MCF 10A (cell line): ENCODE data around the gene RAD51B. TPM values are rescaled to one million over a fixed set of nuclear protein-coding genes. Genes with fewer than 3 reads are reported as not detected.

Experiments used
- BruUV-seq: library from RNA; stranded (reverse); fragments of 400-500 nt; replicated peaks from 2 replicates; lab custom pipeline; 2021; lab: Mats Ljungman, UMichigan
- CTCF ChIA-PET: fragments of 300-600 bp; sonication (Branson Sonifier 250); formaldehyde crosslinking; extraction: SDS; loops from one replicate; lab custom pipeline; 2021; ENCODE audit warnings: antibody characterized with exemption, inconsistent platforms; lab: Yijun Ruan, JAX
- POLR2A ChIA-PET: fragments of 300-600, 350-650 bp; sonication (Branson Sonifier 250); formaldehyde crosslinking; extraction: SDS; loops from one replicate; lab custom pipeline; 2020; ENCODE audit warnings: antibody characterized with exemption, inconsistent platforms; lab: Yijun Ruan, JAX
- DNase-seq: peaks from one replicate; pipeline ENCODE4 v3.0.0-alpha.2; 2018; ENCODE audit not compliant: unreplicated experiment
- H3K27ac Mint-ChIP-seq: one replicate; pipeline ENCODE4 v1.8.0; 2022; ENCODE audit warnings: mild to moderate bottlenecking, low read depth, mixed read lengths; ENCODE audit not compliant: unreplicated experiment
- H3K27me3 Mint-ChIP-seq: one replicate; pipeline ENCODE4 v1.8.0; 2022; ENCODE audit warnings: mixed read lengths; ENCODE audit not compliant: insufficient read depth, unreplicated experiment
- H3K36me3 Mint-ChIP-seq: one replicate; pipeline ENCODE4 v1.8.0; 2022; ENCODE audit warnings: mild to moderate bottlenecking, moderate library complexity, mixed read lengths; ENCODE audit not compliant: insufficient read depth, unreplicated experiment
- H3K4me1 Mint-ChIP-seq: one replicate; pipeline ENCODE4 v1.8.0; 2022; ENCODE audit warnings: mixed read lengths; ENCODE audit not compliant: insufficient read depth, unreplicated experiment
- H3K4me3 Mint-ChIP-seq: one replicate; pipeline ENCODE4 v1.8.0; 2022; ENCODE audit warnings: mild to moderate bottlenecking, moderate library complexity, mixed read lengths; ENCODE audit not compliant: unreplicated experiment
- H3K9me3 Mint-ChIP-seq: one replicate; pipeline ENCODE4 v1.8.0; 2022; ENCODE audit warnings: mixed read lengths; ENCODE audit not compliant: unreplicated experiment
- CTCF ChIP-seq: fragments of 200-600 bp; IDR thresholded peaks from one replicate; pipeline ENCODE4 v1.8.0; 2022; ENCODE audit warnings: antibody characterized with exemption, mild to moderate bottlenecking; ENCODE audit not compliant: unreplicated experiment
- intact Hi-C: fragments of 100-400 bp; cut with micrococcal nuclease; formaldehyde crosslinking; loops from 2 replicates; pipeline ENCODE4 v1.14.1; 2022
- total RNA-seq: library from RNA; stranded (reverse); gene quantifications from 2 replicates; pipeline ENCODE4 v1.2.3, GENCODE V29; 2022

The RAD51B gene
- total RNA-seq, 1 experiment from 2014 or later, result 14.6 TPM

- Mint-ChIP-seq H3K36me3 (no peaks in the 10 kb centered on the region), H3K9me3 (no peaks in the 10 kb centered on the region), H3K27ac (no peak overlapping the region), H3K4me3 (no peak overlapping the region), H3K27me3 (no peaks in the 10 kb centered on the region), H3K4me1 (no peaks in the 10 kb centered on the region)
- ChIA-PET CTCF (interaction anchor here (0.6 to 0.7 kb wide), 2 partner anchors 67 to 95 kb away, joined by 3 read pairs; no protein-coding TSS in a partner anchor), POLR2A (interaction anchor here (0.6 to 2.0 kb wide), 5 partner anchors 19 to 262 kb away, joined by 3 to 6 read pairs (median 3); no protein-coding TSS in a partner anchor)
- BruUV-seq, result no TSS peak
- TF ChIP-seq CTCF, result no peak
- intact Hi-C loops, result loop anchor here (5.0 kb wide), 2 partner anchors 147 to 287 kb away; no protein-coding TSS in a partner anchor
- no peak for DNase-seq
These were observed 410.0 kb downstream of the RAD51B start for GRCh38 chr14:68229423-68230100.

DNA sequence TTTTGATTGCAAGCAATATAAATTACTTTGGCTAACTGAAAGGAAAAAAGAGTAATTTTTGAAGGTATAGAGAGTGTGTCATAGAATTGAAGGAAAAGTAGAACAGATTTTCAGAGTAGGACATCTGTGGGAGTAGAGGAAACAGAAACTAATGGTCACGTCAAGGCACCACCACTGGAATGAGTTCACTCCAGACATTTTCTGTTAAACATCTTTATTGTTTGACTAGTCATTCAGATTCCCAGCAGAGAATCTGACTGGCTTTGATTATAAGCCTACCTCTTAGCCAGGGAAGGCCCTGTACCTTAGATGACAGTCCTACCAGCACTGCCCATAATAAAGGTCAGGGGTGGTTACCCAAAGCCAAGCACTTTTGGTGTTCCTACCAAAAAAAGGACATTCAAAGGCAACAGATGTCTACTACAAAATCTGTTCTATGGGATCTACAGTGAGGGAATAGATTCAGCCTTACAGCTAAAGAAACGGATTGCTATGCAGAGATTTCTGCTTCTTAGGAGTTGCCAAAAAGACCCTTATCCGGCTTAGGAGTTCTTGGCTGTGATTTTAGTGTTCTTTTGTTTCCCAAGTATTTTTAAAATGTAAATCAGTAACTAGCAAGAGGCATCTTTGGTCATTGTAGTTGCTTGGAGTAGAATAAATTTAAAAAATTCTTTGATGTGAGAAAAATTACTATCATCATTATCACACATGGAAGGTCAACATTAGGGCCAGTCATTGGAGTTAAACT lies 410.8 kb downstream of the RAD51B start:
- POLR2A ChIA-PET, result interaction anchor here (0.7 to 3.3 kb wide), 7 partner anchors 7 to 586 kb away, joined by 3 to 24 read pairs (median 3); no protein-coding TSS in a partner anchor
- no peaks in the 10 kb centered on the region for H3K36me3 Mint-ChIP-seq
- intact Hi-C loops, result loop anchor here (5.0 kb wide), 2 partner anchors 148 to 288 kb away; no protein-coding TSS in a partner anchor
- no peaks in the 10 kb centered on the region for H3K27me3 Mint-ChIP-seq
- no TSS peak for BruUV-seq
- CTCF ChIA-PET, result interaction anchor here (0.6 to 0.9 kb wide), 2 partner anchors 18 to 559 kb away, joined by 3 to 4 read pairs; no protein-coding TSS in a partner anchor
- no peak for TF ChIP-seq CTCF
- H3K4me1 Mint-ChIP-seq, result no peaks in the 10 kb centered on the region
- DNase-seq, result no peak
- H3K4me3 Mint-ChIP-seq, result no peak overlapping the region
- H3K27ac Mint-ChIP-seq, result no peak overlapping the region
- no peaks in the 10 kb centered on the region for H3K9me3 Mint-ChIP-seq

DNA sequence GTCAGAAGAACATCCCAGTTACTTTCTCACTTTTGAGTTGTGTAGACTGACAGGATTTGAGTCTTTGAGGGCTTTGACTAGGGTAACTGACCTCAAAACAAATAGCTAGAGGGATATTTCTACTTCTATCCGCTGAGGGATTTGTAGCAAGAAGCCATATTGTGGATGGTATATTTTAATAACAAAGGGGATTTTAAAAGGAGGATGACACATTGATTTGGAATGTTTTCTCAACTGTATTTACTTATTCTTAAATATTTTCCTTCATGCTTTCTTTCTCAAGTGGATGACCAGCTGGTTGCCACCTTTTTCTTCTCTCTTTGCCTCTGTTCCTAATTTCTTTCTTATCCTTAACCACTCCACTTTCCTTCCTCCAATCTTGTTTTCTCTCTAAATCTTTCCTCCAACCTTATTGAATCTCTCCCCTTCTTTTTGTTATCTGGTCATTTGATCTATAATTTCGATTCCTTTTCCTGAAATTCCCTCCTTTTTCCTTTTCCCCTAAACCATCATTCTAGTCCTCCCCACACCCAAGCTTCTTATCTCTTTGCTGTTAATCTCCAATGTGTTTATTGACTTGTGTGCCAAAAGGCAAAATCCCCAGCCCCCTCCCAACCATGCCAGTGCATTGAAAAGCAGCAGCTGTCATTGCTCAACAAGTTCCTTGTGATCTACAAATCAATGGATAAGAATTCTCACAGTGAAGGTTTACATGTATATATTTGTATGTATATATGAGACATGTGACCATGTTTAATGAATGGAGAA lies 411.6 kb downstream of the RAD51B start:
- H3K4me1 Mint-ChIP-seq, result no peaks in the 10 kb centered on the region
- TF ChIP-seq CTCF, result no peak
- no peaks in the 10 kb centered on the region for H3K27me3 Mint-ChIP-seq
- POLR2A ChIA-PET, result interaction anchor here (0.6 to 3.3 kb wide), 16 partner anchors 8 to 586 kb away, joined by 3 to 24 read pairs (median 3); no protein-coding TSS in a partner anchor
- no peak for DNase-seq
- no TSS peak for BruUV-seq
- CTCF ChIA-PET, result interaction anchor here (0.6 to 0.9 kb wide), 2 partner anchors 18 to 559 kb away, joined by 3 to 4 read pairs; no protein-coding TSS in a partner anchor
- H3K9me3 Mint-ChIP-seq, result no peaks in the 10 kb centered on the region
- no peak overlapping the region for H3K27ac Mint-ChIP-seq
- intact Hi-C loops, result loop anchor here (5.0 kb wide), 2 partner anchors 149 to 289 kb away; no protein-coding TSS in a partner anchor
- no peak overlapping the region for H3K4me3 Mint-ChIP-seq
- no peaks in the 10 kb centered on the region for H3K36me3 Mint-ChIP-seq
